ENCODE data around the gene S1PR4. TPM values are rescaled to one million over a fixed set of nuclear protein-coding genes. Genes with fewer than 3 reads are reported as not detected.

Gene S1PR4
- total and polyA plus RNA-seq, 9 of the 15 experiments (the other 6 are each of a cell fraction or from before 2014, with no cell fraction given) = 0.27 TPM; not detected in 8

DNA sequence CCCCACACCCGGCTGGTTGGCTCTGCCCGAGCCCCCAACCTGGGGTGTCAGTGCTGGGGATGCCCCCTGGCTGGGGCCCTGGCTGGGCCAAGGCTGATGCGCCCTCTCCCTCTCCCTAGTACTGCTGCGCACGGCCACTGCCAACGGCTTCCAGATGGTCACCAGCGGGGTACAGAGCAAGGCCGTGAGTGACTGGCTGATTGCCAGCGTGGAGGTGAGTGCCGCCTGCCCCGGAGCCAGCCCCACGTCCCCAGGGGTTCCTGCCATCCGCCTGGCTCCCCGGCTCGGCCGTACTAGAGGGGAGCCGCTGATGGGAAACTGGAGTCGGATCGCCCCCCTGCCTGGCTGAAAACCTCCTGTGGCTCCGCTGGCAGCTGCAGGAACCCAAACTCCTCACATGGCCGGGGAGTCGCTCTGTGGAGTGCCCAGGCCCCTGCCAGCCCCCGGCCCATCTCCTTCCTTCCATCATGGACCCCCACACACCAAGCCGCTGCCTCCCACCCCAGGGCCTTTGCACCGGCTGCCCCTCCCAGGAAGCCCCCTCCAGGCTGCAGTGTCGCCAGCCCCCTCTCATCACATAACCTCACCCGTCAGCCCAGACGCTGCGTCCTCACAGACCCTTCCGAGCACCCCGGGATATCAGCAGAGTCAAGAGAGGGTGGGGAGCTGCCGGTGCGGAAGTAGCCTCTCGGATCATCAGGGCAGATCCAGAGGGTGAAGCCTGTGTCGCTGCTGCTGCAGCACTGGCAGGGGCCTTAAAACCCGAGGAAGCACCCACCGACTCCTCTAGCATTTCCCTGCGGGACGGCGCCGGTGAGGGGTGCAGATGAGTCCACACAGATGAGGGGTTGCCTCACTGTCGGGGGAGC, 17.7 kb downstream of the S1PR4 start:
- Histone ChIP-seq H3K79me2 (ENCODE audit: control insufficient read depth, insufficient read depth, low read length) (peaks cover 37% of the 10 kb centered on the region), H3K4me2 (ENCODE audit: insufficient read depth, low read length) (no peak overlapping the region), H3K36me3 (ENCODE audit: control insufficient read depth, insufficient read depth, low read length) (peaks cover 68% of the 10 kb centered on the region; the same call in 2 of the 3 replicates), H3K9me1 (ENCODE audit: control insufficient read depth, insufficient read depth, low read length) (no peaks in the 10 kb centered on the region), H3K4me1 (replicated peaks in 1 of 2; ENCODE audit: control insufficient read depth in 2 of 2, insufficient read depth in 2 of 2, low read length in 2 of 2) (peaks cover 11 to 73% of the 10 kb centered on the region in 2 experiments), H2AFZ (ENCODE audit: low read depth, low read length) (no peak overlapping the region), H3K9ac (ENCODE audit: insufficient read depth in 1 of 2, low read depth in 2 of 2, low read length in 2 of 2) (peak overlapping the region in 1 of 2 experiments; percentile 74; a peak in 2 of 4 replicates), H3K9me3 (replicated peaks; ENCODE audit: control insufficient read depth, insufficient read depth, low read depth, low read length) (no peaks in the 10 kb centered on the region), H3K4me3 (no peak overlapping the region), H3K27ac (ENCODE audit: extremely low read depth, low read depth, low read length) (no peak overlapping the region), H4K20me1 (replicated peaks; ENCODE audit: control insufficient read depth, insufficient read depth, low read length) (peaks cover 7% of the 10 kb centered on the region; the same call in 1 of the 2 replicates), H3K27me3 (ENCODE audit: control insufficient read depth in 2 of 2, insufficient read depth in 2 of 2, low read length in 2 of 2) (no peaks in the 10 kb centered on the region)
- DNase-seq (ENCODE audit: extremely low read depth in 1 of 4, low spot score in 3 of 4) (no peak), FAIRE-seq (no peak), ATAC-seq (no peak)
- intact Hi-C loops (cut with micrococcal nuclease) = no loop called here
- ChIA-PET POLR2A (interaction anchor here (0.6 to 1.2 kb wide), 2 partner anchors 89 to 113 kb away, joined by 3 to 4 read pairs; no protein-coding TSS in a partner anchor), CTCF (ENCODE audit: low intra/inter-chr PET ratio) (no interaction called here)
- BruUV-seq (replicated peaks) = no TSS peak
- in situ Hi-C loops (cut with MboI) = no loop called here
- 92% methylated on average over 25 of the region's 42 CpGs for WGBS (ENCODE audit: insufficient coverage, low coverage, missing lambda C conversion rate)
- peak; percentile 16 for TF ChIP-seq RBFOX2 (IDR thresholded peaks at IDR 0.05; ENCODE audit: low read depth, low read length)
- TF ChIP-seq ZNF551 (CRISPR knock-in tag; IDR thresholded peaks at IDR 0.05) = no peak
- TF ChIP-seq, protein P1, sequence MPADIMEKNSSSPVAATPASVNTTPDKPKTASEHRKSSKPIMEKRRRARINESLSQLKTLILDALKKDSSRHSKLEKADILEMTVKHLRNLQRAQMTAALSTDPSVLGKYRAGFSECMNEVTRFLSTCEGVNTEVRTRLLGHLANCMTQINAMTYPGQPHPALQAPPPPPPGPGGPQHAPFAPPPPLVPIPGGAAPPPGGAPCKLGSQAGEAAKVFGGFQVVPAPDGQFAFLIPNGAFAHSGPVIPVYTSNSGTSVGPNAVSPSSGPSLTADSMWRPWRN (IDR thresholded peaks at IDR 0.05; ENCODE audit: low read depth) = no peak
- peak; percentile 31; the same call in 1 of the 2 replicates for TF ChIP-seq POLR2G (IDR thresholded peaks at IDR 0.05; ENCODE audit: low read depth, low read length)
- peak; percentile 6; the same call in 1 of the 2 replicates for TF ChIP-seq NFIC (IDR thresholded peaks at IDR 0.05)

Data from K562 (cell line).